ENCODE measurements around the gene TTLL11.
"Not testable (repeated sequence)": the region's sequence is repeated elsewhere in the genome, so short reads cannot be mapped to it uniquely, and the experiment has no call there.

TTLL11 gene

DNA sequence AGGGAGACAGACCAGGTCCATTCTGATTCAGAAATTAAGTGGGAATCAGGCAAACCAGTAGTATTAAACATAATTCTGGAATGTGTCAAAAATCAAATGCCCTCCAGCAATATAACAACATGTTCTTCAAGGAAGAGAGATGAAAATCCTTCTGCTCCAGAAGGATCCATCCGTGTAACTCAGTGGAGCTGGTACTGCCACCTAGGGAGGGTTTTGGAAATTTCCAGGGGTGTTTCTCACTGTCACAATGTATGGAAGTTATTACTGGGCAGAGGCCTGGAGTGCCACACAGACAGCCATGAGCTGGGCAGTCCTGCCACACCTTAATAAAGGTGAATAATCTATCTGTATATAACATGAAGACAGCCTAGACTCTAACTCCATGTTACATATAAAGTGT lies 87.5 kb downstream of the TTLL11 start:
- DNase-seq = no peak

DNA sequence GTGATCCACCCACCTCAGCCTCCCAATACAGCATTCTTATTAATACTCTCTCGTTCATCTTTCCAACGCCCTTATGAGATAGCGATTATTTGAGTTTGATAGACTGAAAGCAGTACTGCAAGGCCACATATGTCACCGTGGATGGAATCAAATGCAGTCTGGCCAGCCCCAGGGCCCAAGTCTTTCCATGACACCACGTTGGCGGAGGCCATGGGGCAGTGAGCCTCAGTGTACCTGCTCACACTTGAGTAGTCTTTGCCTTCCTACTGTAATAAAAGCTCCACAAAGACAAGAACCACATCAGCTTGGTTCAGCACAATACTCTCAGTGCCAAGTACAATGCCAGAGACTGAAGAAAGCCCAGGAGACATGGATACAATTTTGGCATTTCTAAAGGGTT lies 88.5 kb downstream of the TTLL11 start:
- DNase-seq = no peak

- no peak for DNase-seq
Measured at GRCh38 chr9:122001491-122002201, 91.5 kb downstream of the TTLL11 start.

- not testable (repeated sequence) for DNase-seq
Measured at GRCh38 chr9:122000526-122000925, 92.6 kb downstream of the TTLL11 start.

DNA sequence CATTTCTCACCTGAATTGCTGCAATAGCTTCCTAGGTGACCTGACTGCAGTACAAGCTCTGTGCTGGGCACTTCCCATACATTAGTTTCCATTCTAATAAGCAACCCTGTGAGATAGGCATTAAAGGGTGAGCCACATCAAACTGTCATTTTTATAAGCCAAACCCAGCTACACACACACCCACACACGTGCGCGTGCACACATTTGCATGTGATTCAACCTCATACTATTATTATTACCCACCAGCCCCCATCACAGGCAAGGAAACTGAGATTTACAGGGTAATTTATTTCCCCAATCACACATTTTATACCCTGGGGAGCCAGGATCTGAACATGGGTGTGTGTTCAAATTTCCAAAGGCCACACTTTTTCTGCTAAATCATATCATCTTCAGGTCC lies 93.6 kb downstream of the TTLL11 start:
- DNase-seq = no peak

DNA sequence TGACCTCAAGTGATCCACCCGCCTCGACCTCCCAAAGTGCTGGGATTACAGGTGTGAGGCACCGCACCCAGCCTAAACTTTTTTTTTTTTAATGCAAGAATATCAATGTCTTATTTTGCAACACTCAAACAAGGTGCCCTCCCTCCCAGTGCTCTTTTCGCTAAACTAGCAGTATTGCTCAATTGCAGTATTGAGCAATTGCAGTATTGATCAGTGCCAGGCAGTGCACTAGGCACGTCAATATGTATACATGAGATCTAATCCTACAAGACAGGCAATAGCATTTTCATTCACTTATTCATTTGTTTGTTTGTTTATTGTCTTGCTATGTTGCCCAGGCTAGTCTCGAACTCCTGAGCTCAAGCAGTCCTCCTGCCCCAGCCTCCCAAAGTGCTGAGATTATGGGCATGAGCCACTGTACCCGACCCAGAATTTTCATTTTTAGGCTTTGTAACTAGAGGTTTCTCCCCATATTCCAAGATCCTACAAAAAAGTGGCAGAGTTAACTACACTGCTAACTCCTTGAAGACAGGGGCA lies 94.5 kb downstream of the TTLL11 start:
- no peak for DNase-seq

GRCh38 chr9:121997791-121998190 lies 95.3 kb downstream of the TTLL11 start:
- DNase-seq = no peak

DNA sequence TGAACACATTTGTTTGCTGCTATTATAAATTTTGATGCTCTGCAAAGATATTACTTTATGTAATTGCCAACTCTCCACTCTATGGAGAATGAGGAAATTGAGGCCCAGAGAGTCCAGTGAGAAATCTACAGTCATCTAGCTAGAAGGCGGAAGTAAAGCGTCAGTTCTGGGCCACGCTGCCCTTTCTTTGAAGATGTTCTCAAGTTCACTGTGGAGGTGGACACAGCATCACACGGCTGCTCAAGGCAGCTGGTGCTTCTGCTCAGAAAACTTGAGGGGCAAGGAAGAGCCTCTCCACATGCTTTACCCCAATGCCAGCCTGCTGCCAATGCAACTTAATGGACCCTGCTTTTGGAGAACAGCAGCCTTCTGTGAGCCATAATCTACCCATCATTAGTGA lies 96.3 kb downstream of the TTLL11 start:
- no peak for DNase-seq

DNA sequence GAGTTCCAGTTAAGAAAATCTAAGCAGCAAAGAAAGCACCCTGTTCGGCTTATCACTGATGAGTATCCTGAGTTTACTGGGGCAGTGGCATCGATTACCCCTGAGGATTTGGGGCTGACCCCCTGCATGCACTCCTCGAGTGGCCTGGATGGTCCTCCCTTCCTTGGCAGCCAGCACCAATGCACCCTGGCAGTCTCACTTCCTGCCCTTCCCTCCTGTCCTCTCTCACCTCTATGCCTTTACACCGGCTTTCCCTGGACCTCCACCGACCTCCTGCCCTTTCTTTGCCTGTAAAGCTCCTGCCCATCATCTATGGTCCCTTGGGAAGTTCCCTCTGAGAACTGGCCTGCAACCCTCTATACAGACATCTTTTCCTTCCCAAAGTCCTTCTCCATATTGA lies 97.1 kb downstream of the TTLL11 start:
- no peak for DNase-seq

- DNase-seq = peak; percentile 52
Measured at GRCh38 chr9:121992571-121993212, 100.4 kb downstream of the TTLL11 start.

DNA sequence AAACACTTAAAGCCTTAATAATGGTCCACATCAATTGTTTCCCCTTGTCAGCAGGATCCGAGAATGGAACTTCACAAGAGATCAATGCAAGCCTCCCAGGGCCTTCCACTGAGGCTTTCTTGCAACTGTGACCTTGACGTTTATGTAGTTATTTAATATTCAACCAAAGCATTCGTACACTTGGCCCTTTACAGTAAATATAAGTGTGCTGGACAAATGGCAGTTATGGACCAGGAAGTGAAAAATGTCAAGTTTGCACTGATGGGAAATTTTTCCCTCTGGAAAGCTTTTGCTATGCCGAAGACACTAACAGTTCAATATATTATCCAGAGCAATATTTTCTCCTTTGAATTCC lies 101.8 kb downstream of the TTLL11 start:
- no peak for DNase-seq

DNA sequence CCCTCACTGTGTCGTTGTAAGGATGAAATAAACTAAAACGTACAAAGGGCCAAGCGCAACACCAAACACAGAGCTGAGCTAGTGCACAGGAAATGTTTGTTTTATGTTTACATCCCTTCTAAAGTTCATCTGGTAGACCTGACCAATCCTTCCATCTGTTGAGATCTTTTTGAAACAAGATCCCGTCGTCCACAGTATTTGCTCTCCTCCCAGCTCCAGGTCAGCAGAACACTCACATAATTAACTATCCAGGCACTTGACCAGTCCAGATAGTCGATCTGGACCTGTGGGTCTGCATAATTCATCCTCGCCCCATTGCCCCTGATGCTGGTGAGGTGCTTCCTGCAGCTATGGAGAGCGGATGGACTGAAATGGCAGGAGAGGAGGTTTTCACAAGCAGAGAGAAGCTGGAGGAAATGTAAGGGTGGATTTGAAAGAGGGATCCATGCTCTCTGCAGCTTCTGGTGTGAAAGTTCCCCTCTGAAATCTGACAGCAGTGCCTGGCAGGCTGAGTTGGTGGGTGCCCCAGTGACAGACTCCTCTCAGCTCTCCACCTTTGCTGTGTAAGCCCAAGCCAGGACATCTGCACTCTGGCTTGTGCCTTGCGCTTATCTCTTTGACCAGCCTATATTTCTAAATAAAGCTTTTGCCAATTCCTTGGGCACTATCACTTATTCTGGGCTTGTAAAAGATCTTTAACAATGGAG lies 102.4 kb downstream of the TTLL11 start:
- DNase-seq = peak; percentile 41

- DNase-seq = no peak
Measured at GRCh38 chr9:121989010-121989409, 104.1 kb downstream of the TTLL11 start.

DNA sequence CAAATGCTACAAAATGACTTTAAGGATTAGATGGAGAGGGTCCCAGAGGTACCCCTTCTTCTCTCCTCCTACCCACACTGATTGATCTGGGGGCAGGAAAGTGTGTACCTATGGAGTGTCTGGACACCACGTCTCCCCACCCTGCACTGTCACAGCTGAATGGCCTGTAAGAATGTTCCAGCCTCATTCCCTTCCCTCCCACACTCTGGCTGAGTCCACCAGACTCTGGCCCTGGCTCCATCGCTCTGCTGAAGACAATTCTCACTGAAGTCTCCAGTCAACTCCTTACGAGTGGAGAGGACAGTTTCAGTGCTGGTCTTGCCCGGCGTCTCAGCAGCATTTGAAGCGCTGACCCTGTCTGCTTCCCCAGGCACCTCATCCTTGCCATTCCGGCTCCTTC lies 105.8 kb downstream of the TTLL11 start:
- peak; percentile 39 for DNase-seq

DNA sequence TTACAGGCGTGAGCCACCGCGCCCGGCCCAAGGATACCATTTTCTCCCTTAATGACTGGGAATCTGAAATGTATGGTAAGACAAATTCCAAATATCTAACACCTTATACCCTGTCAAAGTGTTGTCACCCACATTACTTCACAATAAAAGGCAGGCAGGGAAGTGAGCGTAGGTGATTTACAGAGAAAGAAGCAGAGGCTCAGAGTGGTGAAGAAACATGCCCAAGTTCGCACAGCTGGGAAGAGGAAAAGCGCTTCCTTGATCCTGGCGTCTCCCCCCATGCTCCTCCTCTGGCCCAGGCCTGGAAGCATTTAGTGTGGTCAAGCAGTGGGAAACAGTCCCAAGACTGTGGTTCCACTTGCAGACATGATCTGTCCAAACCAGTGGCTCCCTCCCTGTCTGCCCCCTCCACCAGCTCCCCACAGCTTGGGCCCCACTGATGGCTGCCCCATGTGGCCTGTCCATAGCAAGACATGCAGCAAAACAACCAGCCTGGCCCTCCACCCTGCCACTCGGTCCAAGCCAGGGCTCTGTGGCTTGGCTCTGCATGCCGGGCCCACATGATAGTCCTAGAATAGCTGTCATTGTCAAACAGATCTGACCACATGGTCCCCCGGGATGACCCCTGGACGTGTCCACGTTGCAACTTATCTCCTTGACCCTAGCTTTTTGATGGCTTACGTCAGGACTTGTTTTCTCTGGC lies 107.2 kb downstream of the TTLL11 start:
- DNase-seq = no peak

- DNase-seq = no peak
Measured at GRCh38 chr9:121984726-121985402, 108.2 kb downstream of the TTLL11 start.

- DNase-seq = no peak
Measured at GRCh38 chr9:121983736-121984135, 109.4 kb downstream of the TTLL11 start.

DNA sequence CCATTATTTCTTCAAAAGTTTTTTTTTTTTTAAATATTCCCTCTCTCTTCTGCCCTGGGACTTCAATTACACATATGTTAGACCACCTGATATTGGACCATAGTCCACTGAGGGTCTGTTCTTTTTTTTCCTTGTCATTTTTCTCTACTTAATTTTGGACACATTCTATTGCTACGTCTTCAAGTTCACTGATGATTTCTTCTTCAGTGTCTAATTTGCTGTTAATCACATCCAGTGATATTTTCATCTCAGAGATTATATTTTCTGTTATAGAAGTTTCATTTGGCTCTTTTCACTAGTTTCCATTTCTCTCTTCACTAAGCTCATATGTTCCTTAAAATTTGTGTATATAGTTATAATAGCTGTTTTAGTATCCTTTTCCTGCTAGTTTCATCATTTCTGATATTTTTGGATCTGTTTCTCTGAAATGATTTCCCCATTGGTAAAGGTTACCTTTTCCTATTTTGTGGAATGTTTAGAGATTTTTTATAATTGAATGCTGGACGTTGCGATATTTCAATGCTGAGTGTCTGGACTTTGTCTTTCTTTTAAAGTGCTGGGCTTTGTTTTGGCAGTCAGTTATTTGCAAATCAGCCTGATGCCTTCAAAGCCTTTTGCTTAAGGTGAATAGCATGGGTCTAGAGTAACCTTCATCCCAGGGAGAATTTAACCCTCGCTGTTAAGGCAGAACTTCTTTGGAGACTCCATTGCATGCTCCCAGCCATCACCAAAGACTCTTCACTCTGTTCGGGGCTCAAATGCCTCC lies 111.8 kb downstream of the TTLL11 start:
- DNase-seq = no peak

- DNase-seq = not testable (repeated sequence)
Measured at GRCh38 chr9:121980665-121981064, 112.4 kb downstream of the TTLL11 start.

GRCh38 chr9:121979736-121980135 lies 113.4 kb downstream of the TTLL11 start:
- no peak for DNase-seq

- no peak for DNase-seq
Measured at GRCh38 chr9:121976751-121977150, 116.4 kb downstream of the TTLL11 start.

All from right kidney (tissue), 1 donor.